Jurkat, Clone E6-1 (cell line): ENCODE measurements around the gene FAM9B. TPM values are rescaled to one million over a fixed set of nuclear protein-coding genes. Genes with fewer than 3 reads are reported as not detected.
"Not testable (repeated sequence)": the region's sequence is repeated elsewhere in the genome, so short reads cannot be mapped to it uniquely, and the experiment has no call there.

ENCODE experiments used
- DNase-seq: peaks from one replicate; pipeline ENCODE4 v3.0.0-alpha.2; 2011; ENCODE audit warnings: low read depth, low spot score
- H3K4me3 ChIP-seq: 2 replicates; pipeline ENCODE4 v1.5.1; 2011; ENCODE audit warnings: mild to moderate bottlenecking, low read length, control low read depth, moderate library complexity
- polyA plus RNA-seq: library from polyadenylated mRNA; unstranded; fragments of >200 nt; gene quantifications from one replicate; pipeline ENCODE4 v1.2.1, GENCODE V29; 2012; ENCODE audit warnings: missing spikeins; ENCODE audit not compliant: insufficient read length, insufficient read depth

FAM9B gene
- polyA plus RNA-seq, result not detected

GRCh38 chrX:9033989-9034388 is at the start of gene FAM9B:
TSS of gene FAM9B (minus strand) at chrX:9034127. CDS start at chrX:9032986, 1,141 bp downstream.
- no peak within 1 kb of the TSS for H3K4me3 ChIP-seq
- DNase-seq, result no peak

- DNase-seq, result no peak
These were observed 47.3 kb upstream of the FAM9B start for GRCh38 chrX:9081271-9081670.

GRCh38 chrX:9074326-9074725 is 40.4 kb upstream of the FAM9B start:
- no peak for DNase-seq
- H3K4me3 ChIP-seq, result no peak overlapping the region

More at GRCh38 chrX:9081271-9081670, 47.3 kb upstream of the FAM9B start:
- H3K4me3 ChIP-seq, result no peak overlapping the region

- H3K4me3 ChIP-seq, result no peak overlapping the region
- DNase-seq, result no peak
These were observed 38.4 kb upstream of the FAM9B start for GRCh38 chrX:9072281-9072680.

GRCh38 chrX:9071031-9071650 is 37.2 kb upstream of the FAM9B start:
- DNase-seq, result no peak
- H3K4me3 ChIP-seq, result no peak overlapping the region

GRCh38 chrX:9069573-9069972 is 35.6 kb upstream of the FAM9B start:
- no peak overlapping the region for H3K4me3 ChIP-seq
- DNase-seq, result no peak

GRCh38 chrX:9064694-9065093 is 30.8 kb upstream of the FAM9B start:
- no peak overlapping the region for H3K4me3 ChIP-seq
- no peak for DNase-seq

- no peak for DNase-seq
- H3K4me3 ChIP-seq, result no peak overlapping the region
These were observed 28.7 kb upstream of the FAM9B start for GRCh38 chrX:9062641-9063040.

GRCh38 chrX:9055354-9055753 is 21.4 kb upstream of the FAM9B start:
- DNase-seq, result no peak
- H3K4me3 ChIP-seq, result no peak overlapping the region

GRCh38 chrX:9052081-9052480 is 18.2 kb upstream of the FAM9B start:
- DNase-seq, result no peak
- no peak overlapping the region for H3K4me3 ChIP-seq

- H3K4me3 ChIP-seq, result no peak overlapping the region
- no peak for DNase-seq
These were observed 16.4 kb upstream of the FAM9B start for GRCh38 chrX:9050331-9050730.

- H3K4me3 ChIP-seq, result no peak overlapping the region
- DNase-seq, result no peak
These were observed 14.9 kb upstream of the FAM9B start for GRCh38 chrX:9048801-9049200.

GRCh38 chrX:9038244-9038643 is 4.3 kb upstream of the FAM9B start:
- no peak for DNase-seq

GRCh38 chrX:9037296-9037695 is 3.4 kb upstream of the FAM9B start:
- no peak for DNase-seq
- no peak overlapping the region for H3K4me3 ChIP-seq

More at GRCh38 chrX:9038244-9038643, 4.3 kb upstream of the FAM9B start:
- H3K4me3 ChIP-seq, result no peak overlapping the region

GRCh38 chrX:9033586-9033985 is 341 bp downstream of the FAM9B start:
- no peak overlapping the region for H3K4me3 ChIP-seq
- DNase-seq, result no peak

GRCh38 chrX:9033179-9033578 is 748 bp downstream of the FAM9B start:
- no peak overlapping the region for H3K4me3 ChIP-seq
- DNase-seq, result no peak

GRCh38 chrX:9023293-9023692 is 10.6 kb downstream of the FAM9B start:
- DNase-seq, result no peak
- no peak overlapping the region for H3K4me3 ChIP-seq

- no peak overlapping the region for H3K4me3 ChIP-seq
- DNase-seq, result no peak
These were observed 14.8 kb downstream of the FAM9B start for GRCh38 chrX:9019151-9019550.

GRCh38 chrX:9018332-9018731 is 15.6 kb downstream of the FAM9B start:
- H3K4me3 ChIP-seq, DNase-seq: not testable (repeated sequence)

GRCh38 chrX:9003041-9003440 is 30.9 kb downstream of the FAM9B start:
- H3K4me3 ChIP-seq, result no peak overlapping the region
- no peak for DNase-seq

GRCh38 chrX:8988446-8988845 is 45.5 kb downstream of the FAM9B start:
- no peak for DNase-seq
- H3K4me3 ChIP-seq, result no peak overlapping the region
